ENCODE results near the gene ZNF653. TPM values are rescaled to one million over a fixed set of nuclear protein-coding genes. Genes with fewer than 3 reads are reported as not detected.

ZNF653 gene
- total RNA-seq, 1 donor from 2014 or later = 18.2 TPM

GRCh38 chr19:11528551-11529341 is 23.1 kb upstream of the ZNF653 start, which contains the start of gene ECSIT:
Gene ECSIT (minus strand): TSS chr19:11529134. CDS start chr19:11519170, 9,964 bp downstream.
- intact Hi-C loops (cut with micrococcal nuclease) = loop anchor here (1.0 kb wide), 8 partner anchors 8 to 373 kb away; partner anchors contain the start of genes ELOF1, ODAD3, PRKCSH and SPC24

DNA sequence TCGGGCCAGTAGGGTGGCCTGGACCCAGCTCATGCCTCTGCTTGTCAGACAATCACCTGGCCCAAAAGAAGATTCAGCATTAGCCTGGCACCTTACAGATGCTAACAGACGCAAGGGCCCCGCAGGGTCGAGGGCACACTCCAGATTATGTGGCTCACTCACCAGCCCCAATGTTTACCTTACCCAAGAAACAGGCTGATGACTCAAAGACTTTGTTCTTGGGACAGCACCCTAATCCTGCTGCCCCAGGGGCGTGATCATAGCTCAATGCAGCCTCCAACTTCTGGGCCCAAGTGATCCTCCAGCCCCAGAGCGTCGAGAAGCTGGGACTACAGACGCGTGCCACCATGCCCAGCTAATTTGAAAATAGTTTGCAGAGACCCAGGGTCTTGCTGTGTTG is 13.5 kb upstream of the ZNF653 start:
- intact Hi-C loops (cut with micrococcal nuclease) = no loop called here

DNA sequence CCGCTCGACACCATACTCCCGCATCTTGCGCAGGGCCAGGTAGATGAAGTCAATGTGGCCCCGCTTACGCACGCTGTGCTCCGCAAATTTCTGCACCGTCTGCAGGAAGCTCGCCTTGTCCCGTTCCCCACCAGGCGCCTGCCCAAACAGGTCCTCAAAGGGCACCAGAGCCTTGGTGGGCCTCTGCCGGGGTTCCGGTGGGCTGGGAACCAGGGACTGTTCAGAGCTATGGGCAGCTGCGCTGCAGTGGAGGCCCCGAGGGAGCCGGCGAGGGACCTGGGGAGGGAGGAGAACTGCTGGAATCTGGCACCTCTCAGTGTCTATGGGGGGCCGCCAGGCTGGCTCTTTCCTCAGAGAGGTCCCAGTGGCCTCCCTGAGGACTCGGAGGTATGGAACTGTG is 8.3 kb upstream of the ZNF653 start:
- intact Hi-C loops (cut with micrococcal nuclease) = no loop called here

GRCh38 chr19:11510444-11510843 is 4.8 kb upstream of the ZNF653 start:
- intact Hi-C loops (cut with micrococcal nuclease) = no loop called here

- intact Hi-C loops (cut with micrococcal nuclease) = loop anchor here (5.0 to 10.0 kb wide), 2 partner anchors 1105 to 1403 kb away; partner anchors contain the start of genes ANGPTL6, CDC37 and PPAN
These were observed 1.9 kb upstream of the ZNF653 start for GRCh38 chr19:11507370-11508078.

DNA sequence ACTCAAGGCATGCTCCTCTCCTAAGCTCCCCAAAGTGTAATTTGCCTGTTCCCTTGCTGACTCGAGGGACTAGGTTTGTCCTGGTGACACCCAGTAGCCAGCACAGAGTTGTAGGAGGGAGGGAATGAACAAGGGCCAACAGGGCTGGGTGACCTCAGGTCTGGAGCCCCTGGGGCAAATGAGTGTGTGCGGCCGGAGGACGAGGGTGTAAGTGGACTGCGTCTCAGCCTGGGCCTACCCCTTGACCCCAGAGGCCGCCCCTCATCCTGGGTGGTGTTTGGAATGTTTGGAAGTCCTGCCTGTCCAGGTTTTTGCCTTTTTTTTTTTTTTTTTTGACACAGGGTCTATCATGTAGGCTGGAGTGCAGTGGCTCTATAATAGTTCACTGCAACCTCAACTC is 1.3 kb upstream of the ZNF653 start:
- intact Hi-C loops (cut with micrococcal nuclease) = loop anchor here (5.0 to 10.0 kb wide), 2 partner anchors 1105 to 1402 kb away; partner anchors contain the start of genes ANGPTL6, CDC37 and PPAN

DNA sequence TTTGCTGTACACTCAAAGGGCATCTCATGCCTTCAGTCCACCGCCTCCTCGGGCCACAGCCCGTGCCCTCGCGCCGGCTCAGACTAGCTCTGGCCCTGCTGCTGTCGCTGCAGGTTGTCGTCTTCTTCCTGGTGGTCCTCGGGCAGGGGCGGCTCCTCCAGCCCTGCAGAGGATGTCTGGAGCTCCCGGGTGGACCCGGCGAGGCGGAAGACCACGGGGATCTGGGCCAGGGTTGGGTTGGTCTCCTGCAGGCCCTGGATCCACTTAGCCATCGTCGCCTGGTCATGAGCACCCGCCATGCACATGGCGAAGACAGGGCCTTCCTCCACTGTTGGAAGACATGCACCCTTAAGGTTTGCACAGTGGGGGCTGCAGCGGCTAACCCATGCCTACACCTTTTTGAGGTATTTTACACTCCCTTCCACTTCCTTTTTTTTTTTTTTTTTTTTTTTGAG is 489 bp upstream of the ZNF653 start:
- intact Hi-C loops (cut with micrococcal nuclease) = loop anchor here (5.0 to 10.0 kb wide), 2 partner anchors 1104 to 1401 kb away; partner anchors contain the start of genes ANGPTL6, CDC37 and PPAN

- intact Hi-C loops (cut with micrococcal nuclease) = loop anchor here (1.0 to 10.0 kb wide), 14 partner anchors 9 to 1400 kb away; partner anchors contain the start of genes ANGPTL6, CCDC159, CDC37 and ECSIT
These were observed 571 bp downstream of the ZNF653 start for GRCh38 chr19:11505032-11505503.

- intact Hi-C loops (cut with micrococcal nuclease) = loop anchor here (1.0 to 10.0 kb wide), 14 partner anchors 8 to 1400 kb away; partner anchors contain the start of genes ANGPTL6, CCDC159, CDC37 and ECSIT
These were observed 1.1 kb downstream of the ZNF653 start for GRCh38 chr19:11504502-11505031.

DNA sequence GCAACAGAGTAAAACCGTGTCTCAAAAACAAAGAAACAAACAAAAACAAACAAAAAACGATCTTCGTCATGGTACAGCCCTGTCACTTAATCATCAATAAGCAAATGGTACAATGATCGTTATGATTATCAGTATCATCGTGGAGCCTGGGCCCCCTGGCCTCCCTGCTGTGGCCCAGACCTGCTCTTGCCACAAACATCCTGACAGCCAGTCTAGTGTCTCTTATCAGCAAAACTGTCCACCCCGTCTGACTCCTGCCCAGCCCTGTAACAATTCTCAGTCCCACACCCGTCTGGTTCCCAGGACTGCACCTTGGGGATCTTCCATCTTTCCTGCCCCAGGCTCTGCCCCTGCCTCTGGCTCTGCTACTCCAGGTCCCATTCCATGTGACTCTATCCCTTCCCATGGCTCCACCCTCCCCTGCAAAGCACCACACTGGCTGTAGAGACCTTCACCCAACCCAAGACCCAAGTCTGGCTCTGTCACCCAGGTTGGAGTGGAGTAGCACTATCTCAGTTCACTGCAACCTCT is 5.7 kb downstream of the ZNF653 start:
- intact Hi-C loops (cut with micrococcal nuclease) = loop anchor here (10.0 kb wide), 1 partner anchor 1395 kb away; the partner anchor contains the start of genes ANGPTL6 and PPAN

GRCh38 chr19:11499220-11499726 is 6.4 kb downstream of the ZNF653 start:
- intact Hi-C loops (cut with micrococcal nuclease) = no loop called here

DNA sequence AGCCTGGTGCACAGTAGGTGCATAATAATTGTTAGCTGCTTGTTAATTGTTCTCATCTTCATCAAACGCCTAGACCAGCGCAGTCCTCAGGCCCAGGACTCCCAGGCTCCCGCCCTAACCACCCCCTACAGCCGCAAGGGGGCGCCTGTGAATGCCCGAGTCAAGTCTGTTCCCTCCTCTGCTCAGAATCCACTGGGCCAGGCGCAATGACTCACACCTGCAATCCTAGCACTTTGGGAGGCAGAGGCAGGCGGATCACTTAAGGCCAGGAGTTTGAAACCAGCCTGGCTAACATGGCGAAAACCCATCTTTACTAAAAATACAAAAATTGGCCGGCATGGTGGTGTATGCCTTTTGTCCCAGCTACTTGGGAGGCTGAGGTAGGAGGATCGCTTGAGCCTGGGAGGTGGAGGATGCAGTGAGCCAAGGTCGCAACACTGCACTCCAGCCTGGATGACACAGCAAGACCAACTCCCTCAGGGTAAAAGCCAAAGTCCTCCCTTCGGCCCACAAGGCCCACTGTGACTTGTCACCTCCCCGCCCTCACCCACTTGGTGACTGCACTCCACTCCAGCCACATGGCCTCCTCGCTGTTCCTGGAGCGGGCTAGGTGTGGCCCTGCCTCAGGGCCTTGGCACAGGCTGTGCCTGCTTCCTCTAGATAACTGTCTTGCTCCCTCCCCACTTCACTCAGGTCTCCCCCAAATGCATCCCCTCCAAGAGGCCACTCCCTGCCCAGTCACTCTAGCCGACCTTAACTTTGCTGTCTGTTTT is 9.1 kb downstream of the ZNF653 start:
- intact Hi-C loops (cut with micrococcal nuclease) = loop anchor here (1.0 kb wide), 2 partner anchors 9 to 91 kb away; partner anchors contain the start of gene ZNF653

DNA sequence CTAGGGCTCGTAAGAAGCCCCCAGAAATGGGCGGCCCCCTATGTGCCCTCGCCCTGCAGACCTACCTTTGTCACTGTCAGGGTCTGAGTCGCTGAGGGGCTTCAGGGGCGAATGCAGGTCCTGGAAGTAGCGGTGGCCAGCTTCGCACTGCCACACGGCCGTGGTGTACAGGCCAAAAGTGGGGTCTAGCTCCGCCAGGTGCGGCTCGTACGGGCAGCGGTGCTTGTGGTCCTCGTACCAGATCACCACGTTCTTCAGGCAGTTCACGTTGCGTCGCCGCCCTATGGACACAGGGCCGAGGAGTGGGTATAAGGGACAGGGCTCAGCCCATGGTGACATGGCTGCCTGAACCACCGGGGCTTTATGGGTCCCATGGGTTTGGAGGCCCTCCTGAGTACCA is 9.8 kb downstream of the ZNF653 start:
- intact Hi-C loops (cut with micrococcal nuclease) = loop anchor here (1.0 kb wide), 2 partner anchors 9 to 91 kb away; partner anchors contain the start of gene ZNF653

DNA sequence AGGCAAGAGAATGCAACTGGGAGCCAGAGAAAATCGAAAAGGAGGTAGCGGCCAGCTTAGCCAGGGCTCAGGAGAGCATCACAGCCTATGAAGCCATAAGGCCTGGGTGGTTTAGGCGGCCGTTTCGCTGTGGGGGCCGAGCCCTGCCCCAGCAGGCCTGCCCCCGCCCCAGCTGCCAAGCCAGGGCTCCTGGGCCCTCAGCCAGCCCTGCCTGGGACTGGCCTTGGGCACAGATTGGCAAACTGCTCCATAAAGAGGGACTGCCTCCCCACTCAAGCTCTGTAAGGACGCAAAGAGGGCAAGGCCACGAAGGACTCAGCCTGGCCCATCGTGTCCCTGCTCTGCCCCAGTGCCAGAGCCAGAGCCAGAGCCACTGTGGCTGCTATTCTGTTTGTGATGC is 10.2 kb downstream of the ZNF653 start:
- intact Hi-C loops (cut with micrococcal nuclease) = no loop called here

- intact Hi-C loops (cut with micrococcal nuclease) = no loop called here
These were observed 10.9 kb downstream of the ZNF653 start for GRCh38 chr19:11494634-11495285.

DNA sequence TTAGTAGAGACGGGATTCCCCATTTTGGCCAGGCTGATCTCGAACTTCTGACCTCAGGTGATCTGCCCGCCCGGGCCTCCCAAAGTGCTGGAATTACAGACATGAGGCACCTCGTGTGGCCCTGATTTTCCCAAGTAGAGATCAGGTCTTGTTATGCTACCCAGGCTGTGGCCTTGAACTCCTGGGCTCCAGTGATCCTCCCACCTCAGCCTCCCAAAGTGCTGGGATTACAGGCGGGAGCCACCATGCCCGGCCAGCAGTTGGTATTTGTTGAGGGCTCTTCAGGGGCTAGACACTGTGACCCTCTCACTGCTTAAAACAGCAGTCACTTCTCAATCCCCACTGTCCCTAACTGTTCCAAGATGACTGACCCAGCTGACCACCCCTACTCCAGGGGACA is 16.3 kb downstream of the ZNF653 start:
- intact Hi-C loops (cut with micrococcal nuclease) = no loop called here

- intact Hi-C loops (cut with micrococcal nuclease) = no loop called here
These were observed 18.8 kb downstream of the ZNF653 start for GRCh38 chr19:11486661-11487503.

DNA sequence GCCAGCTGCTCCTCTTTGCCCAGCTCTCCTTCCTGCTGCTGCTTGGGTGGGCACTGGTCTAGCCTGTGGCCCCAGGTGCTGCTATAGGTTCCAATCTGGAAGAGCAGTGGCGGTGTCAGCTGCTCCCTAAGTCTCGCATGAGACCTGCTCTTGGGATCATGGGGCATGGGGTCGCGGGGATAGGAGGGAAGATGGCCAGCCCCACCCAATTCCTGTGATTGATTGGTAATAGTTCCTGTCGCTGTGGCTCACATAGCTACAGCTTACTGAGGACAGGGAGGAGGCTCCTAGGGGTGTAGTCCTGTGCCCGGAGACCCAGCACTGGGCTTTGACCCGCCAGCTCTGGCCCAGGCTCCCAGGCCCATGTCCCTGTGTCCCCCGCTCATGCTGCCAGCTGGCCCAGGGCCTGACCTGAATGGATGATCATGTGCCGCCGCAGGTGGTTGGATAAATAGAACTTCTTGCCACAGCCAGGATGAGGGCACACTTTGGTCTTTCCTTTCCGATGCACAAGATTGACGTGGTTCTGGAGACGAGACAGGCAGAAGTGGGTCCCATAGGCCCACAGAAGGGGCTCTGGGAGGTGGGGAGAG is 20.3 kb downstream of the ZNF653 start:
- intact Hi-C loops (cut with micrococcal nuclease) = no loop called here
